Cardiac muscle cell (in vitro differentiated cells and primary cell): ENCODE results near the gene SHQ1. TPM values are rescaled to one million over a fixed set of nuclear protein-coding genes. Genes with fewer than 3 reads are reported as not detected.
"Not testable (repeated sequence)": the region's sequence is repeated elsewhere in the genome, so short reads cannot be mapped to it uniquely, and the experiment has no call there.

Experiments
- DNase-seq, 2 donors: peaks; one replicate each; pipeline versions ENCODE4 v3.0.0 to v3.0.0-alpha.2; 2010 to 2017; ENCODE audit warnings: low read depth in 1 of 2, low spot score in 1 of 2
- H3K27ac ChIP-seq: fragments of 200-600 bp; sonication (generic); 2 replicates; pipeline ENCODE4 v1.5.1; 2016
- H3K27me3 ChIP-seq: fragments of 200-600 bp; sonication (generic); 2 replicates; pipeline ENCODE4 v1.6.0; 2016; ENCODE audit warnings: control low read depth
- H3K36me3 ChIP-seq: fragments of 200-600 bp; sonication (generic); 2 replicates; pipeline ENCODE4 v1.5.1; 2016; ENCODE audit warnings: control low read depth
- H3K4me1 ChIP-seq: fragments of 200-600 bp; sonication (generic); 2 replicates; pipeline ENCODE4 v1.8.1; 2017; ENCODE audit warnings: low read depth, mild to moderate bottlenecking, mixed run types
- H3K4me3 ChIP-seq: fragments of 200-600 bp; sonication (generic); 2 replicates; pipeline ENCODE4 v1.5.1; 2016; ENCODE audit warnings: mild to moderate bottlenecking
- H3K9me3 ChIP-seq: fragments of 200-600 bp; sonication (generic); 2 replicates; pipeline ENCODE4 v1.5.1; 2017; ENCODE audit warnings: low read depth, mild to moderate bottlenecking, control low read depth
- CTCF ChIP-seq: IDR thresholded peaks from 2 replicates; pipeline ENCODE4 v1.5.1; 2012; ENCODE audit warnings: low read depth, mild to moderate bottlenecking, low read length
- polyA plus RNA-seq: library from polyadenylated mRNA; unstranded; fragments of >200 nt; fragmentation: Nextera tagmentation; extraction: Ambion mirVana; gene quantifications from 2 replicates; pipeline ENCODE4 v1.2.1, GENCODE V29; 2016
- total RNA-seq: library from RNA; depleted of rRNA; stranded (reverse); fragments of >200 nt; gene quantifications from 2 replicates; pipeline ENCODE4 v1.2.3, GENCODE V29; 2016

The SHQ1 gene
- total and polyA plus RNA-seq, 2 experiments from 2014 or later: 15.2 to 20.1 TPM

- no peaks in the 10 kb centered on the region for H3K36me3 ChIP-seq
- TF ChIP-seq CTCF: no peak
- peak in 1 of 2 donors; percentile 63 for DNase-seq
- H3K27ac ChIP-seq: peak overlapping the region; percentile 78
- no peaks in the 10 kb centered on the region for H3K27me3 ChIP-seq
- H3K4me1 ChIP-seq: peaks cover 22% of the 10 kb centered on the region
- no peaks in the 10 kb centered on the region for H3K9me3 ChIP-seq
- no peak overlapping the region for H3K4me3 ChIP-seq
Measured at GRCh38 chr3:72721683-72722381, 126.4 kb downstream of the SHQ1 start.

- no peaks in the 10 kb centered on the region for H3K9me3 ChIP-seq
- H3K4me3 ChIP-seq: no peak overlapping the region
- TF ChIP-seq CTCF: no peak
- peaks cover 22% of the 10 kb centered on the region for H3K4me1 ChIP-seq
- DNase-seq: no peak
- H3K27ac ChIP-seq: peak overlapping the region; percentile 78
- no peaks in the 10 kb centered on the region for H3K36me3 ChIP-seq
- no peaks in the 10 kb centered on the region for H3K27me3 ChIP-seq
Measured at GRCh38 chr3:72720566-72720965, 127.7 kb downstream of the SHQ1 start.

GRCh38 chr3:72719137-72719536, 129.1 kb downstream of the SHQ1 start:
- Histone ChIP-seq H3K27me3 (no peaks in the 10 kb centered on the region), H3K4me1 (peaks cover 22% of the 10 kb centered on the region), H3K36me3 (no peaks in the 10 kb centered on the region), H3K27ac (no peak overlapping the region), H3K9me3 (no peaks in the 10 kb centered on the region), H3K4me3 (no peak overlapping the region)
- TF ChIP-seq CTCF: no peak
- no peak for DNase-seq

- DNase-seq, H3K27me3 ChIP-seq, H3K36me3 ChIP-seq, H3K4me3 ChIP-seq, H3K9me3 ChIP-seq, H3K27ac ChIP-seq, H3K4me1 ChIP-seq: not testable (repeated sequence)
Measured at GRCh38 chr3:72714135-72714534, 134.1 kb downstream of the SHQ1 start.

- not testable (repeated sequence) for H3K27me3 ChIP-seq, H3K9me3 ChIP-seq, H3K27ac ChIP-seq, H3K4me1 ChIP-seq, H3K4me3 ChIP-seq, H3K36me3 ChIP-seq, DNase-seq
Measured at GRCh38 chr3:72710471-72710870, 137.8 kb downstream of the SHQ1 start.

DNA sequence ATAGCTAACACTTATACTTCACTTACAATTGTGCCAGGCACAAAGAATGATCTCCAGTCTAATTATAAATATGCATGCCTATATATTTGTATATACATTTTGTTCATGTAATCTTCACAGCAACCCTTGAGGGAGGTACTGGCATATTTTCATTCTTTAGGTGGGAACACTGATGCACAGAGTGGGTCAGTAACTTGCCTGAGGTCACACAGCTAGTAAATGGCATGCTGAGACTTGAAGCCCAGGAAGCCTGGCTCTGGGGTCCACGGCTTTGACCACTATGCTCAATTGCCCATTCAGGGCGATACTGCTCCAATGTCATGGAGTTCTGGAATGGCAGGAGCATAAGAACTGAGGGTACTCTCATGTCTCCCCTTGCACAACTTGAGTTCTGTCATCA, 139.8 kb downstream of the SHQ1 start:
- Histone ChIP-seq H3K27me3 (no peaks in the 10 kb centered on the region), H3K9me3 (no peaks in the 10 kb centered on the region), H3K27ac (no peak overlapping the region), H3K4me1 (no peaks in the 10 kb centered on the region), H3K36me3 (no peaks in the 10 kb centered on the region), H3K4me3 (no peak overlapping the region)
- DNase-seq: no peak
- TF ChIP-seq CTCF: no peak
